DMS153 treated with DMSO at 0.1 percent for 48 hours (cell line): Measurements from ENCODE around the gene HTR3A.

ENCODE experiments used
- DNase-seq: peaks from one replicate; lab custom pipeline; 2025; ENCODE audit not compliant: unreplicated experiment; lab: John Stamatoyannopoulos, UW

Gene HTR3A

GRCh38 chr11:113977701-113978100 lies 2.8 kb downstream of the HTR3A start:
- DNase-seq: no peak

- DNase-seq: no peak
Measured at GRCh38 chr11:113979431-113979830, 4.5 kb downstream of the HTR3A start.

DNA sequence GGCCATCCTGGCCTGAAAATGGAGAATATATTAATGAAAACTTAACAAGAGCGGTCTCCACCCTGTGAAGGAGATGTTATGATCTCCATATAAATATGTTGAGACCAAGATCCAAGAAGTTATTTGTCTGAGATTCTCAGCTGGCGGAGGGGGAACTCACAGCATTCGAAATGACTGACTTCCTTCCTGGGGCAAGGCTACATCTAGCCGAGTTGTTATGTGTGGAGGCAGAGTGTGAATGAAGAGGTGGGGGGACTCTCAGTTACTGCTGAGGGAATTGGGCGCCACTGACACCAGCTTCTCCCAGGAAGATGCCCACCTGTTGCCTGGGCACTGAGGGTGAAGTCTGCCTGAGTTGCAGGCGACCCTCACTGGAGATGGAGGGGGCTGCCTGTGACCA lies 5.9 kb downstream of the HTR3A start:
- DNase-seq: no peak

GRCh38 chr11:113982306-113982705 lies 7.4 kb downstream of the HTR3A start:
- DNase-seq: no peak

DNA sequence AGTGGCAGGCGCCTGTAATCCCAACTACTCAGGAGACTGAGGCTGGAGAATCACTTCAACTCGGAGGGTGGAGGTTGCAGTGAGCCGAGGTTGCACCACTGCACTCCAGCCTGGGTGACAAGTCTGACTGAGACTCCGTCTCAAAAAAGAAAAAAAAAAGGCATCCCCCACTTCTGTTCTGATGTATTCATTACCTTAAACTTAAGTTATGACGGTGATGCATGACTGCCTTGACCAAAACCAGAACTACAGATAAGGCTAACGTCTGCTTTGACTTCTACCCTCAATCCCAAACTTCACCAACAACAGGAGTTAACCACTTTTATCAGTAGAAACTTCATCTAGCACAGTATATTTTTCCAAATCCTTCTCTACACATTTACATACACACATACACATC lies 9.9 kb downstream of the HTR3A start:
- no peak for DNase-seq

DNA sequence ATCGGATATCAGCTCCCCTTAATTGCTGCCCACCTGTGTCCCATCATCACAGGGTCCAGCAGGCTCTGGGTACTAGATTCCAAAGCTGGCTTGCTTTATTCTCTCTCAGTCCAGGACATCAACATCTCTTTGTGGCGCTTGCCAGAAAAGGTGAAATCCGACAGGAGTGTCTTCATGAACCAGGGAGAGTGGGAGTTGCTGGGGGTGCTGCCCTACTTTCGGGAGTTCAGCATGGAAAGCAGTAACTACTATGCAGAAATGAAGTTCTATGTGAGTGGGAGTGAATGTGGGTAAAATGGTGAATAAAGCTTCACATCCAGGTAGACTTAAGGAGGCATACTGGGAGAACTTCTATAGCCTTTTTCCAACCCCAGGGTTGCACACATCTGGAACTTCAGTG lies 11.0 kb downstream of the HTR3A start:
- no peak for DNase-seq

GRCh38 chr11:113986351-113987140 lies 11.6 kb downstream of the HTR3A start:
- no peak for DNase-seq

GRCh38 chr11:113989381-113989780 lies 14.5 kb downstream of the HTR3A start:
- no peak for DNase-seq

GRCh38 chr11:113989916-113990315 lies 15.0 kb downstream of the HTR3A start:
- DNase-seq: no peak

- no peak for DNase-seq
Measured at GRCh38 chr11:113991170-113991569, 16.3 kb downstream of the HTR3A start.

DNA sequence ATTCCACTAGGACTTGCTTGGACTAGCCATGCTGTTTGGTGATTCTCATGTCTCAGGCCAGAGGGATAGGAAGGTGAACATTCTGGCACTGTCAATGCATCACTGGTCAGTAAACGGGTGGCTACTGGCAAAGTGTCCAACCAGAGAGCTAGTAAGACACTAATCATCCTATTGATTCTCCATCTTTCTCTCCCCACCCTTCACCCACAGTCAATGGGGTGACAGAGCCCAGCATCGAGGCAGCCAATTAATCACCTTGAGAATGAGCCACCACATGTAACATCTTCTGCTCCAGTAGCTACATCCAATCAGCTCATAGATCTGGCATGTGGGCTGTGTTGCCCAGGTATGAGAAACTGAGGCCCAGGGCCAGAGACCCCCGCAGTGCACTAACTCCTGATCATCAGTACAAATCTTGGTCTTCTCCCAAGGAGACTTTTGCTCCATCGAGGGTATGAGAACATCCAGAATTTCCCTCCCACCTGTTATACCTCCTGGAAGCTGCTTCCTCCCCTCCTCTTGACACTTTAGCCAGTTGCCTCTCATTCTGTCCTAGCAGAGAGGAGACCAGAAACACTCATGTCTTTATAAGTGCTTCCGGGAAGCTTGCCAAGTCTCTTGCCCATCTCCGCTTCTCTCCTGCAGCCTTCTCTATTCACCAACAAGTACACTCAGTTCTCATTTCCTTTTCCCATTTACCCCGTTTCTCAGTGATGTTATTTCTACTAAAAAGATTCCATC lies 17.0 kb downstream of the HTR3A start:
- DNase-seq: peak; percentile 87

DNA sequence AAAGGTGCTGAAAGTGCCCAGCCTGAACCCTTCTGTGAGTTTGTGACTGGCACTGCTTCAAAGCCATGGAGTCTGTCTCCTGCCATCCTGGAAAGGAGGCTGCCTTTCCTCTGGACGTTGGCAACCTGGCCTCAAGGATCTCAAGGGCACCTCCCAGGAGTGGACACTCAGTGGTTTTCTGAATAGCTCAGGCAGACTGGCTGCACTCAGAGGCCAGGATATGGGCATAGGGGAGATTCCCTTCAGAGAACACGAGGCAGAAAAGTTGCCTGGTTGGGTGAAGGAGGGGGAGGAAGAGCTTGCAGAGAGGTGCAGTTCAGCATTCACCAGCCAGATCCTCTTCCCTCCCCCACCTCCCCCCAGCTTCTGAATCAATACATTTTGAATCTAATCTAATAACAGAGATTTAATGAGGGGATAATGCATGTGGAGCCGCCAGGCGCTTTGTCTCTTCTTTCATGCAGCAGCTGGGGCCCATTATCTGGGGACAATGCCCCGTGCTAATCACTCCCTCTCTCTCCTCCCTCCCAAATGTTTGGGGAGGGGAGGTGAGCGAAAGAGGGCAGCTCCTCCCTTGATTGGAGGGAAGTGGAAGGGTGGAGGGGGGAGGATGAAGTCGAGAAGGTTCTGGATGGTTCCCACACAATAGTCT lies 17.7 kb downstream of the HTR3A start:
- peak; percentile 24 for DNase-seq

DNA sequence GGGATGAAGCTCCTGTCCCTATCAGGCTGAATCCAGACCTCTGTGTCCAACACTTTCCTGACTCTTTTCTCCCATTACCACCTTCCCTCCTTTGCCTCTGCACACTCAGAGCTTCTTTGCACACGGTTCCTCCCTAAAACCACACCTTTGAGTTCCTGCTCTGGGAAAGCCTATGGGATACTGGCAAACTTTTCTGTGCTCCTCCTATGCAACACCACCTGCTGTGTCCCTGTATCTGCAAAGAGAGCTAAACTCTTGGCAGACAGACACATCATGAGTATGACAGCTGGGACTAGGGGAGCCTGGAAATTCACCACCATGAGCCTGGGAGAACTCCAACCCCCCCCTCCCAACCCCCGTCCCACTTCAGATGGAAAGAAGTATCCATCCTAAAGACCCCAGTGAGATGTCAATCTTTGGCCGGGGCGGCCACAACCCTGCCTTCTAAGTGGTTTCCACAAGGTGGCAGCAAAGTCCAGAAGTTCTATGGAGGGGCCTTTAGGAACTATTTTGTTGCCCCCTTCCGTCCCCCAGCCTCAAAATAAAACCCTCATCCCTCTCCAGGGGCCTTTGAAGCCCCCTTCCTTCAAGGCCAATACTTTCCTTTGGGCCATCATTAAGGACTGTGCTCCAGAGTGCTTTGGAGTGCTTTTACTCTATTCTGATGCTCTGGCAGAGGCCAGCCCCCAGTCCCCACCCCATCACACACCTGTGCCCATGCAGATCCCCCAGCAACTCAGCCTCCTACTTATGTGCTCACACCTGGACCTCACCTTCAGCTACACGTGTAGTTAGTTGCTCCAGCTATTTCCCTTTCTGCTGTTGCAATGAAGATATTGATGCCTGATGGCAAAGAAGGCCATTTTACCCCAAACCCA lies 19.4 kb downstream of the HTR3A start:
- peak; percentile 11 for DNase-seq

DNA sequence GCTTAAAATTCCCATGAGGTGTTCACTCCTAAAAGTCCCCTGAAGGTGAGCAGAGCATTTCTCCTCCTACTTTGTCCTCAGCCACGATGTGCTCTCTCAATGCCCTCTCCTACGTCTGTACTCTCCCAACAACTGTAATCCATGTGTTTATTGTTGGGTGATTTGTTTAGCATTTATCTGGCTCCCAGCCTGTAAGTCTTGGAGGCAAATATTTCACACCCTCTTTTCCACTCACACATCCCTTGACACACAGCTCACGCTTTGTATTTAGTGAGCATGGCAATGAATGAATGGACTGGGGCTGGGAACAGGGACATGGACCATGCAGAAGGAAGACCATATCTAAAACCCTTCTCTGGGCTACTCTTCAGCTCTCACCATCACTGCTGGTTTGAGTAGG lies 22.6 kb downstream of the HTR3A start:
- DNase-seq: no peak

- DNase-seq: no peak
Measured at GRCh38 chr11:113998574-113998973, 23.7 kb downstream of the HTR3A start.

DNA sequence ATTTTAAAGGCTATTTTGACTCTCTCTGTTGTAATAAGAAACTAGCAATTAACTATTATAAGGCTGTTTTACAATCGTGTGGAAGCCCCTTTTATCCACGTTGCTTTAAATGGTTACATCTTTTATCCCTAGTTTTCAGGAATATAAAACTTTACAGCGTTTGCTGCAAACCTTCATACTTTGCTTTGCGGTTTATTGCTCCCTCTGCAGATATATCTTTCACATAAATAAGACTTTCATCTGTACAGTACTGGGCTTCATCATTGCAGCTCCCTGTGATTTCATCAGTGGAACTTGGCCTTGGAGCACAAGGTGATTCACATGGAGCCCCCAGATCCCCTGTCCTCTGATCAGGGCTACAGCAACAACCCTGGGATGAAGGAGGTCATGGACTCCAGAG lies 25.6 kb downstream of the HTR3A start:
- no peak for DNase-seq

DNA sequence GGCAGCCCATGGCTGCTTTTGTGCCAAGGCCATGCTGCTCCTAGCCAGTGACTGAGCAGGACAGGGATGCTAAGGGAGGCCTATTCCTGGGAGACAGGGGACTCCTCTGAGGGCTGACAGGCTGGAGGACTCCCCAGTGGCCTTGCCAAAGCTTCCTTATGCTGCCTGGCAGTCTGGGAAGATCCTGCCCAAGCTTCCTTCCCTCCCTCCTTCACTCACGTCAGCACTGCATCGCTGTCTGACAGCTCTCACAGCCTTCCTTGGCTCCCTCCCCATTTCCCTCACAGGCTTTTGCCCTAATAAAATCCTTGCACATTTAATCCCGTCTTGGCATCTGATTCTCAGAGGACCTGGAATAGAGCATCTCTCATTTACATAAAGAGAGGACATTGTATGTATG lies 26.5 kb downstream of the HTR3A start:
- no peak for DNase-seq

DNA sequence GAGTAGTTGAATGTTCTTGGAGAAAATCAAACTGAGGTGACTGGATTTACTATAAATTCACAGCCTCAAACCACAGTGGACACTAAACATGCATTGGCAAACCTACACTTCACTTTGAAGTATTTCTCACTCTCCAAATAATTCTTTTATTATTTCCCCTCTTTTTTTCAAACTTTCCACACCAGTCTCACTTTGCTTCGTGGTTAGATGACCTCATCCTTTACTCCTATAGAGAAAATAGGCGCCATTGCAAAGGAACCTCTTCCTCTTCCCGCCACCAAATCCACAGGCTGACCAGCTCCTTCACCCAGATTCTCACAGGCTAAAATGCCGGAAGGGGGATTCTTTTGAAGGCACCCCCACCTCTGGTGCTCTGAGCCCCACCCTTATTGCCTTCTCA lies 33.4 kb downstream of the HTR3A start:
- no peak for DNase-seq

DNA sequence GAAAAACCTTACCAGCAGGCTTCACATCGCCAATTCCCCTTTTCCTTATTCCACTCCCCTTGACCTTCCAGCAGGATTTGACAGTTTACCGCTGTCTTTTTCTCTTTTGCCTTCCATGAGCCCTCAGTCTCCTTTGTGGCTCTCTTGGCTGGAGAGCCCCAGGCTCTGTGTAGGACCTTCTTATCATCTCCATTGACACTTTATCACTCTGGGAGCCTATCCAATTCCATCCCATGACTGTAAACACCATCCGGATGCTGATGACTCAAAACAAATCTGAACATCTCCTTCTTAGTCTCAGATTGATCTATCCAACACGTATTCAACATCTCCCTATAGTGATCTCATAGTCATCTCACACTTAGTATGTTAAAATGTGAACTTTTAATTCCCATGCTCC lies 36.0 kb downstream of the HTR3A start:
- no peak for DNase-seq

- no peak for DNase-seq
Measured at GRCh38 chr11:114011443-114011842, 36.5 kb downstream of the HTR3A start.

DNA sequence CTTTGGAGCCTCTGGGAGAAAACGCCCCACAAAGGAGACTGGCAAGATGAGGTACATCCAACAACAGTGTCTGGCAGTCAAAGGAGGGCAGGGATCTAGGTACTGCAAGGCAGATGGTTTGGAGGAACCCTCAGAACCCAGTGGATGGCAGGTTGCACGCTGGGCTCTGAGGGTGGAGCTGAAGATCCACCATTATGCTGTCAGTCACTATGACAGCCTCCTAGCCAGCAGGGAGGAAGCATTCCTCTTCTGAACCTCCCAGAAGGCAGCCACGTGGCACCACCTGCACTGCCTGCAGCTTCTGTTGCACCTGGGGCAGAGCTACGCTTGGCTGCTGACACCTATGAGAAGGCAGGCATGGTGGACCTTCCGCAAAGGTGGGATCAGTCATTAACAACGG lies 40.2 kb downstream of the HTR3A start:
- no peak for DNase-seq
